Trophoblast cell (in vitro differentiated cells and primary cell): ENCODE data around the gene ZSCAN1.

Source experiments
- DNase-seq, 2 donors: peaks; one replicate each; pipeline ENCODE4 v3.0.0-alpha.2; 2016
- H2AFZ ChIP-seq: 2 replicates; pipeline ENCODE4 v1.6.1; 2013; ENCODE audit warnings: low read length, moderate library complexity, mild to moderate bottlenecking; ENCODE audit not compliant: insufficient read depth, poor library complexity
- H2AK5ac ChIP-seq: 2 replicates; pipeline ENCODE4 v1.6.1; 2013; ENCODE audit warnings: mild to moderate bottlenecking, low read length
- H2BK120ac ChIP-seq: 2 replicates; pipeline ENCODE4 v1.6.1; 2013; ENCODE audit warnings: low read length, mild to moderate bottlenecking, moderate library complexity; ENCODE audit not compliant: insufficient read depth, poor library complexity
- H2BK12ac ChIP-seq: 2 replicates; pipeline ENCODE4 v1.6.1; 2013; ENCODE audit warnings: mild to moderate bottlenecking, low read length, moderate library complexity
- H2BK5ac ChIP-seq: 2 replicates; pipeline ENCODE4 v1.6.1; 2013; ENCODE audit warnings: low read length, low read depth, moderate library complexity, mild to moderate bottlenecking; ENCODE audit not compliant: poor library complexity
- H3K14ac ChIP-seq: 2 replicates; pipeline ENCODE4 v1.6.1; 2013; ENCODE audit warnings: mild to moderate bottlenecking, low read length
- H3K18ac ChIP-seq: 2 replicates; pipeline ENCODE4 v1.6.1; 2013; ENCODE audit warnings: mild to moderate bottlenecking, low read length
- H3K23ac ChIP-seq: 2 replicates; pipeline ENCODE4 v1.6.1; 2013; ENCODE audit warnings: low read length
- H3K27ac ChIP-seq: 2 replicates; pipeline ENCODE4 v1.5.1; 2013; ENCODE audit warnings: low read depth, mild to moderate bottlenecking, inconsistent platforms, low read length, moderate library complexity
- H3K27me3 ChIP-seq: 2 replicates; pipeline ENCODE4 v1.6.1; 2013; ENCODE audit warnings: inconsistent platforms, mild to moderate bottlenecking, low read length, moderate library complexity; ENCODE audit not compliant: insufficient read depth
- H3K36me3 ChIP-seq, 2 experiments: 1 replicate in 1 of 2; 2 replicates in 1 of 2; pipeline ENCODE4 v1.6.1; 2013; ENCODE audit warnings: low read length in 2 of 2, mild to moderate bottlenecking in 2 of 2, moderate library complexity in 1 of 2; ENCODE audit not compliant: insufficient read depth in 2 of 2, control insufficient read depth in 1 of 2
- H3K4ac ChIP-seq: 2 replicates; pipeline ENCODE4 v1.6.1; 2013; ENCODE audit warnings: low read depth, mild to moderate bottlenecking, low read length, moderate library complexity
- H3K4me1 ChIP-seq, 2 experiments: 1 replicate in 1 of 2; 2 replicates in 1 of 2; pipeline ENCODE4 v1.6.1; 2013; ENCODE audit warnings: low read length in 2 of 2, mild to moderate bottlenecking in 2 of 2, moderate library complexity in 1 of 2; ENCODE audit not compliant: insufficient read depth in 2 of 2, control insufficient read depth in 1 of 2
- H3K4me2 ChIP-seq: 2 replicates; pipeline ENCODE4 v1.6.1; 2013; ENCODE audit warnings: inconsistent platforms, mild to moderate bottlenecking, low read length, moderate library complexity
- H3K4me3 ChIP-seq: 2 replicates; pipeline ENCODE4 v1.5.1; 2013; ENCODE audit warnings: mild to moderate bottlenecking, low read depth, low read length, inconsistent platforms
- H3K79me1 ChIP-seq: one replicate; pipeline ENCODE4 v1.6.1; 2013; ENCODE audit warnings: low read length
- H3K79me2 ChIP-seq: 2 replicates; pipeline ENCODE4 v1.6.1; 2013; ENCODE audit warnings: low read length, mild to moderate bottlenecking; ENCODE audit not compliant: control insufficient read depth, insufficient read depth, poor library complexity
- H3K9ac ChIP-seq: 2 replicates; pipeline ENCODE4 v1.6.1; 2013; ENCODE audit warnings: mild to moderate bottlenecking, low read length
- H3K9me3 ChIP-seq: 2 replicates; pipeline ENCODE4 v1.6.1; 2013; ENCODE audit warnings: low read depth, mild to moderate bottlenecking, control low read depth, inconsistent platforms, low read length; ENCODE audit not compliant: insufficient read depth
- H4K12ac ChIP-seq: 2 replicates; pipeline ENCODE4 v1.6.1; 2013; ENCODE audit warnings: low read depth, mild to moderate bottlenecking, low read length, moderate library complexity
- H4K8ac ChIP-seq: 2 replicates; pipeline ENCODE4 v1.6.1; 2013; ENCODE audit warnings: low read depth, mild to moderate bottlenecking, low read length, moderate library complexity
- H4K91ac ChIP-seq: one replicate; pipeline ENCODE4 v1.6.1; 2013; ENCODE audit warnings: low read depth, mild to moderate bottlenecking, low read length, moderate library complexity
- WGBS: extraction: QIAGEN DNeasy Blood & Tissue Kit; methylation state at CpG from one replicate; pipeline ENCODE4 v1.1.7; 2013; ENCODE audit warnings: missing lambda C conversion rate; ENCODE audit not compliant: insufficient read length, insufficient coverage; ENCODE audit errors: extremely low coverage; 5-methylcytosine and 5-hydroxymethylcytosine counted together

ZSCAN1 gene

GRCh38 chr19:58084596-58085347 is 50.9 kb downstream of the ZSCAN1 start:
- no peak overlapping the region for H2AFZ ChIP-seq
- no peak overlapping the region for H4K12ac ChIP-seq
- no peak overlapping the region for H2BK5ac ChIP-seq
- H3K4me2 ChIP-seq: no peak overlapping the region
- no peak overlapping the region for H3K9ac ChIP-seq
- H2BK12ac ChIP-seq: no peak overlapping the region
- no peak overlapping the region for H2BK120ac ChIP-seq
- H3K36me3 ChIP-seq: peaks cover 41 to 49% of the 10 kb centered on the region in 2 experiments
- no peak overlapping the region for H3K27ac ChIP-seq
- H3K9me3 ChIP-seq: peaks cover 27% of the 10 kb centered on the region
- no CpG with 5 or more reads among the region's 69 CpGs for WGBS
- no peak for DNase-seq
- no peak overlapping the region for H4K8ac ChIP-seq
- no peak overlapping the region for H3K4me3 ChIP-seq
- no peak overlapping the region for H2AK5ac ChIP-seq
- no peak overlapping the region for H3K4ac ChIP-seq
- H4K91ac ChIP-seq: no peak overlapping the region
- no peaks in the 10 kb centered on the region for H3K79me1 ChIP-seq
- no peak overlapping the region for H3K14ac ChIP-seq
- H3K4me1 ChIP-seq: no peaks in the 10 kb centered on the region
- no peak overlapping the region for H3K23ac ChIP-seq
- no peaks in the 10 kb centered on the region for H3K79me2 ChIP-seq
- no peak overlapping the region for H3K18ac ChIP-seq
- H3K27me3 ChIP-seq: no peaks in the 10 kb centered on the region

- Histone ChIP-seq H2AFZ (no peak overlapping the region), H3K4me1 (no peaks in the 10 kb centered on the region), H4K8ac (no peak overlapping the region), H3K4me2 (no peak overlapping the region), H3K9me3 (peaks cover 25% of the 10 kb centered on the region), H3K14ac (no peak overlapping the region), H2BK120ac (no peak overlapping the region), H3K79me1 (no peaks in the 10 kb centered on the region), H3K27ac (no peak overlapping the region), H3K18ac (no peak overlapping the region), H2BK12ac (no peak overlapping the region), H3K4ac (no peak overlapping the region), H3K36me3 (peaks cover 46 to 51% of the 10 kb centered on the region in 2 experiments), H3K9ac (no peak overlapping the region), H2AK5ac (no peak overlapping the region), H4K12ac (no peak overlapping the region), H3K23ac (no peak overlapping the region), H2BK5ac (no peak overlapping the region), H3K4me3 (no peak overlapping the region), H4K91ac (no peak overlapping the region), H3K27me3 (no peaks in the 10 kb centered on the region), H3K79me2 (no peaks in the 10 kb centered on the region)
- DNase-seq: no peak
- no CpG with 5 or more reads among the region's 29 CpGs for WGBS
Observed at GRCh38 chr19:58085348-58085875, 51.6 kb downstream of the ZSCAN1 start.

GRCh38 chr19:58086825-58087710 is 53.2 kb downstream of the ZSCAN1 start:
- Histone ChIP-seq H3K18ac (no peak overlapping the region), H2BK5ac (no peak overlapping the region), H3K14ac (no peak overlapping the region), H3K9me3 (peaks cover 21% of the 10 kb centered on the region), H4K91ac (no peak overlapping the region), H2BK120ac (no peak overlapping the region), H4K8ac (no peak overlapping the region), H3K36me3 (peaks cover 46 to 51% of the 10 kb centered on the region in 2 experiments), H3K27ac (no peak overlapping the region), H3K9ac (no peak overlapping the region), H2AK5ac (no peak overlapping the region), H3K27me3 (no peaks in the 10 kb centered on the region), H3K23ac (no peak overlapping the region), H3K4ac (no peak overlapping the region), H2AFZ (no peak overlapping the region), H3K4me3 (no peak overlapping the region), H4K12ac (peak overlapping the region; percentile 58), H3K79me2 (no peaks in the 10 kb centered on the region), H3K79me1 (no peaks in the 10 kb centered on the region), H3K4me2 (no peak overlapping the region), H3K4me1 (no peaks in the 10 kb centered on the region), H2BK12ac (no peak overlapping the region)
- no peak for DNase-seq
- WGBS: no CpG with 5 or more reads among the region's 23 CpGs

GRCh38 chr19:58088521-58089052 is 54.8 kb downstream of the ZSCAN1 start:
- Histone ChIP-seq H2AK5ac (no peak overlapping the region), H2BK12ac (no peak overlapping the region), H3K14ac (no peak overlapping the region), H3K36me3 (peaks cover 46 to 50% of the 10 kb centered on the region in 2 experiments), H2AFZ (no peak overlapping the region), H3K79me1 (no peaks in the 10 kb centered on the region), H2BK5ac (no peak overlapping the region), H3K27ac (no peak overlapping the region), H4K91ac (no peak overlapping the region), H3K9ac (no peak overlapping the region), H3K9me3 (peaks cover 15% of the 10 kb centered on the region), H3K23ac (no peak overlapping the region), H3K27me3 (no peaks in the 10 kb centered on the region), H3K4me2 (no peak overlapping the region), H3K4me3 (no peak overlapping the region), H2BK120ac (no peak overlapping the region), H3K18ac (no peak overlapping the region), H4K12ac (no peak overlapping the region), H3K79me2 (no peaks in the 10 kb centered on the region), H4K8ac (no peak overlapping the region), H3K4me1 (no peaks in the 10 kb centered on the region), H3K4ac (no peak overlapping the region)
- no CpG with 5 or more reads among the region's 13 CpGs for WGBS
- no peak for DNase-seq
